AG04450 (cell line): Measurements from ENCODE around the gene TMEM101. TPM values are rescaled to one million over a fixed set of nuclear protein-coding genes. Genes with fewer than 3 reads are reported as not detected.
"Not testable (repeated sequence)": the region's sequence is repeated elsewhere in the genome, so short reads cannot be mapped to it uniquely, and the experiment has no call there.

Source experiments
- CTCF ChIA-PET: fragments of 300-600, 350-600 bp; formaldehyde crosslinking; extraction: SDS; loops from one replicate; lab custom pipeline; 2022; ENCODE audit warnings: antibody characterized with exemption, inconsistent platforms; lab: Charles Lee
- POLR2A ChIA-PET: fragments of 350-600 bp; formaldehyde crosslinking; extraction: SDS; loops from one replicate; lab custom pipeline; 2021; ENCODE audit warnings: antibody characterized with exemption, inconsistent platforms; lab: Yijun Ruan, JAX
- DNase-seq: peaks from one replicate; pipeline ENCODE4 v3.0.0-alpha.2; 2011; ENCODE audit warnings: low read depth, low spot score
- H3K27ac ChIP-seq: one replicate; pipeline ENCODE4 v1.5.1; 2012; ENCODE audit warnings: low read depth, low read length, control low read depth
- H3K27me3 ChIP-seq: one replicate; pipeline ENCODE4 v1.6.0; 2012; ENCODE audit warnings: low read length; ENCODE audit not compliant: control insufficient read depth, insufficient read depth
- H3K4me3 ChIP-seq: 2 replicates; pipeline ENCODE4 v1.5.1; 2011; ENCODE audit warnings: mild to moderate bottlenecking, low read depth, low read length, control low read depth
- H3K9me3 ChIP-seq: 2 replicates; pipeline ENCODE4 v1.5.1; 2012; ENCODE audit warnings: low read length; ENCODE audit not compliant: control insufficient read depth, insufficient read depth
- polyA plus RNA-seq: library from polyadenylated mRNA; depleted of rRNA; stranded (reverse); fragments of >200 nt; gene quantifications from 2 replicates; pipeline ENCODE4 v1.2.3, GENCODE V29; 2011
- TF ChIP-seq, protein P1 (sequence below): IDR thresholded peaks from 2 replicates; pipeline ENCODE4 v1.5.1; 2011; ENCODE audit warnings: low read depth, low read length, control low read depth, inconsistent platforms

Gene TMEM101
- polyA plus RNA-seq, 1 experiment, result 31.3 TPM

DNA sequence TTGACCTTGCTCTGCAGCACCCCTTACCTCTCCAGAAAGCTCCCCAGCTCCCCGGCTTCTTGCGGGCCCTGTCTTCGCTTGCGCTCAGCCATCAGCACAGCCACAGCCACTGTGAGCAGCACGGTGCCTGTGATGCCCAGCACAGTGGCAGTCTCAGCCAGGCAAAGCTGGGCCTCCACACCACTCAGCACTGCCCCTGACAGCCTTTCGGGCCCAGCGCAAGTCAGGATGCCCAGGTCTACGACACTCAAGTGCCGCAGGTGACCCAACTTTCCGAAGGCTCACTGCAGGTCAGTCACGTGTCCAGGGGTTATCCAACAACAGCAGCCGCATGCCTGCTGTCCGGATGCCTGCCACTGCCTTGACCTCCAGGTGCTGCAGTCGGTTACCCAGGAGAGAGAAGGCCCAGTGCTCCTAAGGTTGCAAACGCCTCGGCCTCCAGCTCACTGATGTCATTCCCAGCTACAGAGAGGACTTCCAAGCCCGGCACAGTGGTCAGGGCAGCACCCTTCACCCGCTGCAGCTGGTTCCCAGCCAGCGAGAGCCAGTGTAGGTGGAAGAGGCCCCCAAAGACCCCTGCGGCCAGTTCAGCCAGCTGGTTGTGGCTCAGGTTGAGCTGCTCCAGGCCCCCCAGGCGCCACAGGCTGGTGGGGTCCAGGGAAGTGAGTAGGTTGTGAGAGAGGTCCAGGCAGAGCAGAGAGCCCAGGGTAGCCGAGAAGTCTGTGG lies 8.9 kb upstream of the TMEM101 start:
- Histone ChIP-seq H3K27me3 (no peaks in the 10 kb centered on the region), H3K9me3 (no peaks in the 10 kb centered on the region; the same call in 1 of the 2 replicates), H3K4me3 (no peak overlapping the region), H3K27ac (no peak overlapping the region)
- TF ChIP-seq, protein P1, sequence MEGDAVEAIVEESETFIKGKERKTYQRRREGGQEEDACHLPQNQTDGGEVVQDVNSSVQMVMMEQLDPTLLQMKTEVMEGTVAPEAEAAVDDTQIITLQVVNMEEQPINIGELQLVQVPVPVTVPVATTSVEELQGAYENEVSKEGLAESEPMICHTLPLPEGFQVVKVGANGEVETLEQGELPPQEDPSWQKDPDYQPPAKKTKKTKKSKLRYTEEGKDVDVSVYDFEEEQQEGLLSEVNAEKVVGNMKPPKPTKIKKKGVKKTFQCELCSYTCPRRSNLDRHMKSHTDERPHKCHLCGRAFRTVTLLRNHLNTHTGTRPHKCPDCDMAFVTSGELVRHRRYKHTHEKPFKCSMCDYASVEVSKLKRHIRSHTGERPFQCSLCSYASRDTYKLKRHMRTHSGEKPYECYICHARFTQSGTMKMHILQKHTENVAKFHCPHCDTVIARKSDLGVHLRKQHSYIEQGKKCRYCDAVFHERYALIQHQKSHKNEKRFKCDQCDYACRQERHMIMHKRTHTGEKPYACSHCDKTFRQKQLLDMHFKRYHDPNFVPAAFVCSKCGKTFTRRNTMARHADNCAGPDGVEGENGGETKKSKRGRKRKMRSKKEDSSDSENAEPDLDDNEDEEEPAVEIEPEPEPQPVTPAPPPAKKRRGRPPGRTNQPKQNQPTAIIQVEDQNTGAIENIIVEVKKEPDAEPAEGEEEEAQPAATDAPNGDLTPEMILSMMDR, result no peak
- ChIA-PET CTCF (no interaction called here), POLR2A (no interaction called here)
- no peak for DNase-seq

DNA sequence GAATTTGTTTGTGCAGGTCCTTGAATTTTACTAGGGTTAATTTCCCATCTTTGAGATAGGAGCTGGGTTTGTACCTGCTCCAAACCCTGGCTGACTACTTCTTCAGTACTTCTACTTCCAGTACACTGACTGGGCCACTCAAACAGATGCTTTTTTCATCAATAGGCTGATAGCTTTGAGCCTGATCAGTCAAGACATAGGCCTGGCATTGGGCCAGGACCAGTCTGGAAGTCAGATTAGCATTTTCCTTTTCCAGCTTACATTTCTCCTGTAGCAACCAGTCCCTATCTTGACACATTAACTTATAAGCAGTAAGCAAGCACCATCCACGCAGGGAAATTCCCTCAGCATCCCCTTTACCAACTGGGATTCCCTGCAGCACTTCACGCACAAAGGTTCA lies 7.5 kb upstream of the TMEM101 start:
- no peak for DNase-seq
- no peak overlapping the region for H3K27ac ChIP-seq
- TF ChIP-seq, protein P1, result no peak
- ChIA-PET CTCF (interaction anchor here (0.8 kb wide), 1 partner anchor 79 kb away, joined by 4 read pairs; no protein-coding TSS in a partner anchor), POLR2A (no interaction called here)
- no peak overlapping the region for H3K4me3 ChIP-seq
- no peaks in the 10 kb centered on the region; the same call in 1 of the 2 replicates for H3K9me3 ChIP-seq
- no peaks in the 10 kb centered on the region for H3K27me3 ChIP-seq

DNA sequence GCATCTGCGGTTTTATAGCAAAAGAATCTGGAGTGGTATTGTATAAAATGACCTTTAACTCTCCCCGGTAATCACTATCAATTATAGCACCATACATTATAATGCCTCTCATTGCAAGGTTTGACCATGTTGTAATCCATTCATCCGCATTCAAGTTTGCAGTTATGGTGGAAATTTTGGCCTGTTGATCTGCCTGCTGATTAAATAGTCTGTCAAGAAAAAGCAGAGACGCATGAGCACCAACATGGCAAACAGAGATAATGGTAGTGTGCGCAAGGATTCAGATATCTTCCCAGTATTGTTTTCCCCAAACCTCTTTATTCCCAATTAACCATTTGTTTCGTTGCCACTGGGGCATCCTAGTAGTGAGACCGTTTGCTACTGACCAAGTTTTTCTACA lies 6.5 kb upstream of the TMEM101 start:
- H3K27me3 ChIP-seq, POLR2A ChIA-PET, DNase-seq, H3K27ac ChIP-seq, H3K4me3 ChIP-seq, CTCF ChIA-PET, H3K9me3 ChIP-seq: not testable (repeated sequence)

DNA sequence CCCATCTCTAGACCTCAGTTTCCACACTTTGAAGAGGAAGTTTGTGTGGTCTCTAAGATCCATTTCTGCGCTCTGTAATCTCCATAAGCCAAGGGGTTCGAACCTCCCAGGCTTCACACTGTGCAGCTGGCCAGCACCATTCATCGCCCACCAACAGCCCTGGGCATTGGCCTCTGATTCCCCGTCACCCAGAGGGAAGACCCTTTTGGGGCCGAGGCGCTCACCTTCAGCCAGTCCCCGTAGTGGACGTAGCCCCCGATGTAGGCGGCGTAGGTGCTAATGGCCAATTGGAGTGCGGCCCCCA lies 678 bp downstream of the TMEM101 start:
- Histone ChIP-seq H3K27ac (peak overlapping the region; percentile 89), H3K27me3 (no peaks in the 10 kb centered on the region), H3K9me3 (peaks cover 3% of the 10 kb centered on the region; the same call in 1 of the 2 replicates), H3K4me3 (peak overlapping the region; percentile 93)
- TF ChIP-seq, protein P1, result no peak
- no peak for DNase-seq
- ChIA-PET CTCF (no interaction called here), POLR2A (interaction anchor here (1.2 kb wide), 1 partner anchor 29 kb away, joined by 9 read pairs; no protein-coding TSS in a partner anchor)

DNA sequence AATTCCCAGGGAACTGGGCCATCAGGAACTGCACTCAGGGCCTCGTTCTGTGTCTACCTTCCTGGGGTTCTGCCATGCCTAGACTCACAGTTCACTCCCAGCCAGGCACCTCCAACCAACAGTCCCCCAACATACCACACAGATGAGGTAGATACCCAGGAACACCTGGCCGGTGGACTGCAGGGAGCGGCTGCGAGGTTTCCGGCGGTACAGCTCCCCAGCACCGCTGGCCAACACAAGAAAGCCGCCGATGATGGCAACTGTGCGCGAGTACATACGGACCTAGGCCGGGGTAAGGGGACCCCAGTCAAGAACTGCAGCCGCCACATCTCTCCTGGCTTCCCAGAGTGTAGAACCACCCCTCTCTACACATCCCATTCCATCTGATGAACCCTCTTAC lies 1.9 kb downstream of the TMEM101 start:
- Histone ChIP-seq H3K27ac (no peak overlapping the region), H3K27me3 (no peaks in the 10 kb centered on the region), H3K9me3 (peaks cover 3% of the 10 kb centered on the region; the same call in 1 of the 2 replicates), H3K4me3 (no peak overlapping the region)
- DNase-seq, result no peak
- TF ChIP-seq, protein P1, result no peak
- POLR2A ChIA-PET, result no interaction called here
- CTCF ChIA-PET, result interaction anchor here (0.9 kb wide), 1 partner anchor 103 kb away, joined by 3 read pairs; no protein-coding TSS in a partner anchor
